Kidney (tissue), 14 donors: Measurements from ENCODE around the gene CNOT10. TPM values are rescaled to one million over a fixed set of nuclear protein-coding genes. Genes with fewer than 3 reads are reported as not detected.

Experiments used
- DNase-seq, 5 donors: peaks; one replicate each; pipeline ENCODE4 v3.0.0-alpha.2; 2013 to 2020
- FAIRE-seq: peaks from 2 replicates; lab custom pipeline; 2012; peaks lifted over from hg19 to GRCh38; lab: Jason Lieb, UNC
- H3K27ac ChIP-seq, 2 donors: one replicate each; pipeline ENCODE4 v1.7.0; 2013; ENCODE audit warnings: low read depth in 2 of 2, low read length in 2 of 2, inconsistent platforms in 1 of 2
- H3K27me3 ChIP-seq: one replicate; pipeline ENCODE4 v1.7.1; 2013; ENCODE audit warnings: low read length, inconsistent platforms; ENCODE audit not compliant: control insufficient read depth, insufficient read depth
- H3K36me3 ChIP-seq, 3 donors: one replicate each; pipeline versions ENCODE4 v1.7.0 to v1.7.1; 2013; ENCODE audit warnings: low read length in 3 of 3, control low read depth in 1 of 3, inconsistent platforms in 1 of 3; ENCODE audit not compliant: insufficient read depth in 3 of 3, control insufficient read depth in 2 of 3
- H3K4me1 ChIP-seq, 3 donors: one replicate each; pipeline versions ENCODE4 v1.7.0 to v1.7.1; 2013; ENCODE audit warnings: low read length in 3 of 3, inconsistent platforms in 1 of 3, low read depth in 1 of 3; ENCODE audit not compliant: control insufficient read depth in 2 of 3, insufficient read depth in 2 of 3
- H3K4me3 ChIP-seq, 3 donors: one replicate each; pipeline versions ENCODE4 v1.7.0 to v1.8.1; 2013; ENCODE audit warnings: low read length in 3 of 3, control low read depth in 1 of 3, inconsistent platforms in 1 of 3
- H3K9ac ChIP-seq, 3 donors: one replicate each; pipeline versions ENCODE4 v1.7.0 to v1.7.1; 2013; ENCODE audit warnings: low read length in 3 of 3, control low read depth in 1 of 3, inconsistent platforms in 1 of 3
- H3K9me3 ChIP-seq, 3 donors: one replicate each; pipeline versions ENCODE4 v1.7.0 to v1.7.1; 2013; ENCODE audit warnings: low read length in 3 of 3, control low read depth in 1 of 3, inconsistent platforms in 1 of 3; ENCODE audit not compliant: control insufficient read depth in 2 of 3, insufficient read depth in 1 of 3
- intact Hi-C: fragments of 100-400 bp; cut with DNase I; formaldehyde crosslinking; loops from one replicate; pipeline ENCODE4 v1.11.1; 2022
- polyA plus RNA-seq: library from polyadenylated mRNA; stranded (reverse); fragments of 350-450 nt; fragmentation: Illumina TruSeq; extraction: RNeasy Lipid Tissue Mini Kit (QIAGEN cat#74804); gene quantifications from one replicate; pipeline ENCODE4 v1.2.3, GENCODE V29; 2014; ENCODE audit warnings: low read depth, low replicate concordance; ENCODE audit not compliant: insufficient read depth
- total RNA-seq: library from RNA; stranded (reverse); fragmentation: NEBNext Ultra II Directional; extraction: Animal tissue kit (Norgen Biotek cat#: 25700); gene quantifications from one replicate; pipeline ENCODE4 v1.2.1, GENCODE V29; 2021
- TF ChIP-seq, protein P1 (sequence below): IDR thresholded peaks from 3 replicates; pipeline ENCODE4 v1.5.1; 2012; ENCODE audit warnings: mild to moderate bottlenecking, moderate library complexity, borderline replicate concordance; ENCODE audit not compliant: insufficient read depth; ENCODE audit errors: extremely low read depth
- donor health status: control.
- donor health status: control.
- donor health status: control.
- donor health status: control.
- donor health status: control.
- donor health status: DM: yes; HTN: yes; CAD: no.
- donor health status: Normal renal cell carcinoma (clear cell type).

The CNOT10 gene
- total and polyA plus RNA-seq, 2 donors from 2014 or later, result 19.0 to 34.0 TPM

DNA sequence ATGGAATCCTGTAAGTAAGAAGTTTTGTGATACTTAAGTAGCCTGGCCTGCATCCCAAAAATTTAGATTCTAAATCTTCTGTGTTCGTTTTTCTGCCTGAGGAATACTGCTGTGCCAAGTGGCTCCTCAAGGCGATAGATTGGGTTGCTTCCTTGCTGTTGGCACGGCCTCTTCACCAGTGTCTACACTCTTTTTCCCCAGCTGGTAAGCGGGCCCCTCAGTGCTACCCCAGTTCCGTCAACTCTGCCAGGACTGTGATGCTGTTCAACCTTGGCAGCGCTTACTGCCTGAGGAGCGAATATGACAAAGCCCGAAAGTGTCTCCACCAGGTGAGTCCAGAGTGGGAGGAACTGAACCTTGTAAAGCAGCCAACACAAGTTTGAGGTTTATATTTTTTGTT, 79.5 kb downstream of the CNOT10 start:
- TF ChIP-seq, protein P1, sequence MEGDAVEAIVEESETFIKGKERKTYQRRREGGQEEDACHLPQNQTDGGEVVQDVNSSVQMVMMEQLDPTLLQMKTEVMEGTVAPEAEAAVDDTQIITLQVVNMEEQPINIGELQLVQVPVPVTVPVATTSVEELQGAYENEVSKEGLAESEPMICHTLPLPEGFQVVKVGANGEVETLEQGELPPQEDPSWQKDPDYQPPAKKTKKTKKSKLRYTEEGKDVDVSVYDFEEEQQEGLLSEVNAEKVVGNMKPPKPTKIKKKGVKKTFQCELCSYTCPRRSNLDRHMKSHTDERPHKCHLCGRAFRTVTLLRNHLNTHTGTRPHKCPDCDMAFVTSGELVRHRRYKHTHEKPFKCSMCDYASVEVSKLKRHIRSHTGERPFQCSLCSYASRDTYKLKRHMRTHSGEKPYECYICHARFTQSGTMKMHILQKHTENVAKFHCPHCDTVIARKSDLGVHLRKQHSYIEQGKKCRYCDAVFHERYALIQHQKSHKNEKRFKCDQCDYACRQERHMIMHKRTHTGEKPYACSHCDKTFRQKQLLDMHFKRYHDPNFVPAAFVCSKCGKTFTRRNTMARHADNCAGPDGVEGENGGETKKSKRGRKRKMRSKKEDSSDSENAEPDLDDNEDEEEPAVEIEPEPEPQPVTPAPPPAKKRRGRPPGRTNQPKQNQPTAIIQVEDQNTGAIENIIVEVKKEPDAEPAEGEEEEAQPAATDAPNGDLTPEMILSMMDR, result no peak
- H3K27me3 ChIP-seq, result no peaks in the 10 kb centered on the region
- H3K36me3 ChIP-seq, result peaks cover 0 to 17% (median 4%) of the 10 kb centered on the region in 3 donors
- FAIRE-seq (no peak), DNase-seq (no peak)
- no peak overlapping the region for H3K4me3 ChIP-seq
- H3K9ac ChIP-seq, result no peak overlapping the region
- no peak overlapping the region for H3K27ac ChIP-seq
- intact Hi-C loops, result no loop called here
- no peaks in the 10 kb centered on the region for H3K4me1 ChIP-seq
- no peaks in the 10 kb centered on the region for H3K9me3 ChIP-seq

DNA sequence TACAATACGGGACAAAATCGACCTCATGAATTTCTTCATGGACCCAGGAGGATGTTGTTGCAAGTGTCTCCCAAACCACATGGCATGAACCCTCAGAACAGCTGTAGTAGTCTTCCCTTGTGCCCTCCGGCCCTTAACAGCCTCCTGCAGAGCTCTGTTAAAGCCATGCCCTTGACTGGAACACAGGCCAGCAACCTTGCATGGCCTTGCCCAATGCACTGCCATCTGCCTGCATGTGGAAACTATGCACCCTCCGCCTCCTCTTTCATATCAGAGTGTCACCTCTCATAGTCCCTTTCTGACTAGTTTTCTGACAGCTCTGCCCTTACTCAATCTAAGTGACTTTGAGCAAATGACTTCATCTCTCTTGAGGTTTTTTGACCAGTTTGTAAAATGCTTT, 93.4 kb downstream of the CNOT10 start:
- Histone ChIP-seq H3K36me3 (no peaks in the 10 kb centered on the region), H3K9me3 (no peaks in the 10 kb centered on the region), H3K4me1 (peaks cover 0 to 4% (median 0%) of the 10 kb centered on the region in 3 donors), H3K27ac (no peak overlapping the region), H3K4me3 (no peak overlapping the region), H3K9ac (no peak overlapping the region), H3K27me3 (no peaks in the 10 kb centered on the region)
- intact Hi-C loops, result no loop called here
- TF ChIP-seq, protein P1, result no peak
- DNase-seq, result no peak
- FAIRE-seq, result no peak

DNA sequence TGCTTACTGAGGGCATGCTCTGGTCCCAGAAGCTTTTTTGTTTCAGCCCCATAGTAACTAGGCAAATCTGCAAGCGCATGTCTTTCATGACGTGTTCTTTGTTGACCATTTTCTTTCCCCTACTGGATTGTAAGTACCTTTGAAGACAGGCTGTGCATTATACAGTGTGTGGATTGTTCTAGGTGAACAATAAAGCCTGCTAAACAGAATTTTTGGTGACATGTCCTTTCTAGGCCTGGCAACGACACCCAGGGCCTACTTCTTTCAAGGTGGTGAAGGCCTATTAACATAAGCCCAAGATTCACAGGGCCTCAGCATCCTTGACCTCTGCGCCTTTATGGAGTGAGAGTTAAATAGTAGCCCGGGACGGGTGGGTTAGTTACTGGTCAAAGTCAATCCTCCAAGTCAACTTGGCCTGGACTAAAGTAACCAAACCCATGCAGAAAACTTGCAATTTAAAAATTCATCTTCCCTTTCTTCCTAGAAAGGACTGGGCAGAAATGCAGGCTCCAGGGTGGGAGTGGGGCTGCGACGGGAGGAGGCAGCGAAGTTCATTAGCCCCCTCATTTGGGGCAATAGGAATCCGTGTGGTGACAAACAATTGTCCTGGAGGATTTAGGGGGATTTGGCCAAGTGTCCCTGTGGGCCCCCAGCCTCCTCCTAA, 95.2 kb downstream of the CNOT10 start:
- Histone ChIP-seq H3K4me3 (peak overlapping the region; percentile 26 to 86 (median 37)), H3K9me3 (no peaks in the 10 kb centered on the region), H3K36me3 (no peaks in the 10 kb centered on the region), H3K27ac (no peak overlapping the region), H3K9ac (no peak overlapping the region), H3K4me1 (peaks cover 0 to 4% (median 0%) of the 10 kb centered on the region in 3 donors), H3K27me3 (no peaks in the 10 kb centered on the region)
- TF ChIP-seq, protein P1, result no peak
- DNase-seq, result peak in 2 of 5 donors; percentile 9 to 17
- no peak for FAIRE-seq
- intact Hi-C loops, result no loop called here
